Colonic mucosa (tissue), 4 donors: ENCODE measurements around the gene SOS2. TPM values are rescaled to one million over a fixed set of nuclear protein-coding genes. Genes with fewer than 3 reads are reported as not detected.

Experiments used
- DNase-seq: peaks from one replicate; pipeline ENCODE4 v3.0.0-alpha.2; 2020
- H3K27ac ChIP-seq: fragments of 200-600 bp; one replicate; pipeline ENCODE4 v1.8.0; 2021
- H3K27me3 ChIP-seq: fragments of 200-600 bp; one replicate; pipeline ENCODE4 v1.8.0; 2021
- H3K36me3 ChIP-seq: fragments of 200-600 bp; one replicate; pipeline ENCODE4 v1.8.0; 2021
- H3K4me1 ChIP-seq: fragments of 200-600 bp; one replicate; pipeline ENCODE4 v1.8.0; 2021; ENCODE audit warnings: mild to moderate bottlenecking
- H3K4me3 ChIP-seq: fragments of 200-600 bp; one replicate; pipeline ENCODE4 v1.8.0; 2021
- H3K9ac ChIP-seq, 2 donors: one replicate each; pipeline ENCODE4 v1.7.0; 2013; ENCODE audit warnings: control low read depth in 2 of 2, low read depth in 2 of 2, low read length in 2 of 2
- H3K9me3 ChIP-seq: fragments of 200-600 bp; one replicate; pipeline ENCODE4 v1.8.0; 2021
- intact Hi-C: fragments of 100-400 bp; cut with DNase I; formaldehyde crosslinking; loops from one replicate; pipeline ENCODE4 v1.14.1; 2022
- total RNA-seq, 2 donors: library from RNA; stranded (reverse); fragmentation: NEBNext Ultra II Directional in 1 of 2; extraction: Animal tissue kit (Norgen Biotek cat#: 25700) in 1 of 2; gene quantifications; one replicate each; pipeline ENCODE4 v1.2.1, GENCODE V29; 2021
- TF ChIP-seq, protein P1 (sequence below): fragments of 200-600 bp; IDR thresholded peaks from one replicate; pipeline ENCODE4 v1.8.0; 2022; ENCODE audit warnings: antibody characterized with exemption, mild to moderate bottlenecking
- donor health status: healthy.
- donor health status: DM: no; HTN: no; CAD: no.
- donor health status: DM: no; HTN: no; CAD: no.

SOS2 gene
- total RNA-seq, 2 donors from 2014 or later, result 20.3 to 43.7 TPM

DNA sequence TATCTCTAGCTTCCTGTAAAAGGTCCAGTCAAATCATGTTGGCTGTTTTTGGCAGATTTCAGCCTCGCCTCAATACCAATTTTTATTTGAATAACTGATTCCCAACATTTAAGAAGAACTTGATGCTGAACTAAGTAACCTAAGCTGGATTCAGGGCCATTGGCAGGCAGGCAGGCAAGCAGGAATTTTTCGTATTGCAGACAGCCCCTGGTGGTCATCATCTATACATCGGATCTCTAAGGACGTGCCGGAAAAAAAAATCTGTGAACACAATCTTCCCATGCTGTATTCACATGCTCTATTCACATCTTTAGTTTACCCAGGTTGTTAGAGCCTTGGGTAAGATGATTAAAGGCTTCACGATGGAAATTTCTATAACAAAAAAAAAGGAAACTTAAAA lies 122.0 kb downstream of the SOS2 start:
- Histone ChIP-seq H3K27me3 (no peaks in the 10 kb centered on the region), H3K4me3 (no peak overlapping the region), H3K36me3 (no peaks in the 10 kb centered on the region), H3K4me1 (no peaks in the 10 kb centered on the region), H3K27ac (no peak overlapping the region), H3K9ac (no peak overlapping the region), H3K9me3 (no peaks in the 10 kb centered on the region)
- TF ChIP-seq, protein P1, sequence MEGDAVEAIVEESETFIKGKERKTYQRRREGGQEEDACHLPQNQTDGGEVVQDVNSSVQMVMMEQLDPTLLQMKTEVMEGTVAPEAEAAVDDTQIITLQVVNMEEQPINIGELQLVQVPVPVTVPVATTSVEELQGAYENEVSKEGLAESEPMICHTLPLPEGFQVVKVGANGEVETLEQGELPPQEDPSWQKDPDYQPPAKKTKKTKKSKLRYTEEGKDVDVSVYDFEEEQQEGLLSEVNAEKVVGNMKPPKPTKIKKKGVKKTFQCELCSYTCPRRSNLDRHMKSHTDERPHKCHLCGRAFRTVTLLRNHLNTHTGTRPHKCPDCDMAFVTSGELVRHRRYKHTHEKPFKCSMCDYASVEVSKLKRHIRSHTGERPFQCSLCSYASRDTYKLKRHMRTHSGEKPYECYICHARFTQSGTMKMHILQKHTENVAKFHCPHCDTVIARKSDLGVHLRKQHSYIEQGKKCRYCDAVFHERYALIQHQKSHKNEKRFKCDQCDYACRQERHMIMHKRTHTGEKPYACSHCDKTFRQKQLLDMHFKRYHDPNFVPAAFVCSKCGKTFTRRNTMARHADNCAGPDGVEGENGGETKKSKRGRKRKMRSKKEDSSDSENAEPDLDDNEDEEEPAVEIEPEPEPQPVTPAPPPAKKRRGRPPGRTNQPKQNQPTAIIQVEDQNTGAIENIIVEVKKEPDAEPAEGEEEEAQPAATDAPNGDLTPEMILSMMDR, result no peak
- intact Hi-C loops, result loop anchor here (5.0 kb wide), 1 partner anchor 252 kb away; no protein-coding TSS in a partner anchor
- DNase-seq, result no peak

DNA sequence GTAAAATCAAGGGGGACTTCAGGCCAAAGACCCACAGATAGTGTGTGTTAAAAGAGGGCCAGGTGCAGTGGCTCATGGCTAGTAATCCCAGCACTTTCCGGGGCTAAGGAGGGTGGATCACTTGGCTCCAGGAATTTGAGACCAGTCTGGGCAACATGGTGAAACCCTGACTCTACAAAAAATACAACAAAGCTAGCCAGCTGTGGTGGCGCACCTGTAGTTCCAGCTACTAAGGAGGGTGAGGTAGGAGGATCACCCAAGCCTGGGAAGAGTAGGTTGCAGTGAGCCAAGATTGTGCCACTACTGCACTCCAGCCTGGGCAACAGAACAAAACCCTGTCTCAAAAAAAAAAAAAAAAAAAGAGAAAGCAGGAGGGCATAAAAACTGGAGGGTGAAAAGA lies 123.5 kb downstream of the SOS2 start:
- TF ChIP-seq, protein P1, result no peak
- no peak for DNase-seq
- H3K4me3 ChIP-seq, result no peak overlapping the region
- intact Hi-C loops, result loop anchor here (5.0 kb wide), 1 partner anchor 251 kb away; no protein-coding TSS in a partner anchor
- no peaks in the 10 kb centered on the region for H3K27me3 ChIP-seq
- no peak overlapping the region for H3K9ac ChIP-seq
- no peaks in the 10 kb centered on the region for H3K36me3 ChIP-seq
- no peak overlapping the region for H3K27ac ChIP-seq
- no peaks in the 10 kb centered on the region for H3K4me1 ChIP-seq
- H3K9me3 ChIP-seq, result no peaks in the 10 kb centered on the region

DNA sequence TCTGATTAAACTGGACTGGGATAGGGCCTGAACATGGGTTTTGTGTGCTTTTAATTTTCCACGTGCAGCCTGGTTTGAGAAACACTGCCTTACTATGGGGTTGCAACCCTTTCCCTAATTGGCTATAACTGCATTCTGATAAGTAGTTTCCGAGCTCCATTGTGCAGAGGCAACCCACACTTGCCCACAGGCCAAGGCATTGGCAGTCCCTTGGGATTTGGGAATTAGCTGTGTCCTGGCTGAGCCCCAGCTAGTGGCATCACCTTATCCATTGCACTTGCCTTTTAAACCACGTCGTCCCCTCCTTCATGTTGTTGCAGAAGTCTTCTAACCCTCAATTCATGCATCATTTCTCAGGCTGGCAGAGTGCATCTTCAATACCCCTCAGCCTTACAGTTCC lies 125.2 kb downstream of the SOS2 start:
- intact Hi-C loops, result loop anchor here (5.0 kb wide), 1 partner anchor 249 kb away; no protein-coding TSS in a partner anchor
- H3K27ac ChIP-seq, result no peak overlapping the region
- H3K4me1 ChIP-seq, result no peaks in the 10 kb centered on the region
- TF ChIP-seq, protein P1, result no peak
- no peak overlapping the region for H3K9ac ChIP-seq
- no peaks in the 10 kb centered on the region for H3K9me3 ChIP-seq
- H3K36me3 ChIP-seq, result no peaks in the 10 kb centered on the region
- H3K27me3 ChIP-seq, result no peaks in the 10 kb centered on the region
- H3K4me3 ChIP-seq, result no peak overlapping the region
- no peak for DNase-seq

DNA sequence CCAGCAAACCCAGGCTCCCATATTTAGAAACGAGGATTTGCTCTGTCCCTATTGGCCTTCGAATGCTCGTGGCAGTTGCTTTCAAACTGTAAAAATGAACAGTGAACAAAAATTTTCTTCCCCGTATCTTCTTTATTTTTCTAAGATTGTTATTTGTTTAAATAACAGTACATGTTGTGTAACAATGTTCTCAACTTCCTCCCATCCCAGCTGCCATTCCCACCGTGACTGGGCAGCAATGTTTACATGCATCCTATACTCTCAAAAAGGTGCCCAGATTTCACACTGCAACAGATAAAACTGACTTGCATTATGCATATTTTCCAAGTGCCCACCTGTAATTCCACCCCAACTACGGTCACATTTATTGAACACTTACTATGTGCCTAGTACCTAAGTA lies 127.8 kb downstream of the SOS2 start:
- TF ChIP-seq, protein P1, result no peak
- H3K27me3 ChIP-seq, result no peaks in the 10 kb centered on the region
- H3K9ac ChIP-seq, result no peak overlapping the region
- intact Hi-C loops, result no loop called here
- DNase-seq, result no peak
- no peak overlapping the region for H3K4me3 ChIP-seq
- H3K9me3 ChIP-seq, result no peaks in the 10 kb centered on the region
- no peaks in the 10 kb centered on the region for H3K36me3 ChIP-seq
- H3K27ac ChIP-seq, result no peak overlapping the region
- H3K4me1 ChIP-seq, result no peaks in the 10 kb centered on the region

DNA sequence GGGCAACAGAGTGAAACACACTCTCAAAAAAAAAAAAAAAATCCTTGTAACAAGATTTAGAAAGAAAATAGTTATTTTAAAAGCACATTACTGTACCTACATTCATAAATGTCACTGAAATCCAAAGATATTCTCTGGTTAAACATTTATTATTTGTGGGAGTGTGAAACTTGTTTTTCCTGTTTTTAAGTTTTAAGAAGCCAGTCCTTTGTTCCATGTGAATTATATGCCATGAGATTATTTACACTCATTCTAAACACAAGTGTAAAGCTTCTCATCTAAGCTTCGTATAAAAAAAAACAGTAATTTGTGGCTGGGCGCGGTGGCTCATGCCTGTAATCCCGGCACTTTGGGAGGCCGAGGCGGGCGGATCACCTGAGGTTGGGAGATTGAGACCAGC lies 130.0 kb downstream of the SOS2 start:
- H3K27ac ChIP-seq, result peak overlapping the region; percentile 63
- H3K9ac ChIP-seq, result peak overlapping the region in 1 of 2 donors; percentile 63
- TF ChIP-seq, protein P1, result no peak
- DNase-seq, result no peak
- H3K9me3 ChIP-seq, result no peaks in the 10 kb centered on the region
- H3K36me3 ChIP-seq, result no peaks in the 10 kb centered on the region
- H3K4me3 ChIP-seq, result no peak overlapping the region
- H3K27me3 ChIP-seq, result no peaks in the 10 kb centered on the region
- intact Hi-C loops, result no loop called here
- H3K4me1 ChIP-seq, result no peaks in the 10 kb centered on the region
